A673 (cell line): Measurements from ENCODE around the gene C8A. TPM values are rescaled to one million over a fixed set of nuclear protein-coding genes. Genes with fewer than 3 reads are reported as not detected.

ENCODE experiments used
- BruUV-seq: library from RNA; stranded (reverse); fragments of 400-500 nt; replicated peaks from 2 replicates; lab custom pipeline; 2021; lab: Mats Ljungman, UMichigan
- CTCF ChIA-PET: fragments of 300-600 bp; sonication (Branson Sonifier 250); formaldehyde crosslinking; loops from one replicate; lab custom pipeline; 2022; ENCODE audit warnings: antibody characterized with exemption; lab: Charles Lee
- POLR2A ChIA-PET: fragments of 300-600 bp; sonication (Branson Sonifier 250); formaldehyde crosslinking; loops from one replicate; lab custom pipeline; 2022; ENCODE audit warnings: antibody characterized with exemption; ENCODE audit not compliant: low non-redundant PET; lab: Charles Lee
- DNase-seq: peaks from one replicate; pipeline ENCODE4 v3.0.0-alpha.2; 2015; ENCODE audit warnings: low spot score
- H3K27ac ChIP-seq: fragments of 200-600 bp; sonication (generic); 2 replicates; pipeline ENCODE4 v1.5.1; 2016; ENCODE audit warnings: mixed run types, low read depth, mild to moderate bottlenecking, mixed read lengths, antibody characterized with exemption, low read length; ENCODE audit not compliant: poor library complexity, severe bottlenecking
- H3K27me3 ChIP-seq: fragments of 200-600 bp; sonication (generic); replicated peaks from 2 replicates; pipeline ENCODE4 v1.6.1; 2017; ENCODE audit warnings: mixed run types, low read depth, mild to moderate bottlenecking, mixed read lengths, antibody characterized with exemption, low read length; ENCODE audit not compliant: insufficient read depth, poor library complexity
- H3K36me3 ChIP-seq: fragments of 200-600 bp; sonication (generic); 2 replicates; pipeline ENCODE4 v1.6.1; 2016; ENCODE audit warnings: mixed run types, mild to moderate bottlenecking, mixed read lengths, antibody characterized with exemption, low read length; ENCODE audit not compliant: insufficient read depth, poor library complexity, severe bottlenecking
- H3K4me1 ChIP-seq: fragments of 200-600 bp; sonication (generic); 2 replicates; pipeline ENCODE4 v1.6.1; 2017; ENCODE audit warnings: mixed run types, mild to moderate bottlenecking, mixed read lengths, antibody characterized with exemption, low read length; ENCODE audit not compliant: insufficient read depth, poor library complexity, severe bottlenecking
- H3K4me3 ChIP-seq: fragments of 200-600 bp; sonication (generic); 2 replicates; pipeline ENCODE4 v1.5.1; 2016; ENCODE audit warnings: low read depth, mixed run types, mild to moderate bottlenecking, mixed read lengths, low read length; ENCODE audit not compliant: poor library complexity, severe bottlenecking
- H3K9me3 ChIP-seq: fragments of 200-600 bp; sonication (generic); 2 replicates; pipeline ENCODE4 v1.6.1; 2016; ENCODE audit warnings: mixed run types, low read depth, mild to moderate bottlenecking, mixed read lengths, antibody characterized with exemption, low read length; ENCODE audit not compliant: poor library complexity, severe bottlenecking
- EZH2 ChIP-seq: fragments of 200-600 bp; sonication (generic); IDR thresholded peaks from 2 replicates; pipeline ENCODE4 v1.6.1; 2017; ENCODE audit warnings: borderline replicate concordance, low read depth, mild to moderate bottlenecking, mixed read lengths, antibody characterized with exemption, low read length; ENCODE audit not compliant: poor library complexity, severe bottlenecking
- intact Hi-C: fragments of 100-400 bp; cut with micrococcal nuclease; formaldehyde crosslinking; loops from one replicate; pipeline ENCODE4 v1.10.0; 2022; ENCODE audit not compliant: unreplicated experiment
- total RNA-seq: library from RNA; stranded (reverse); gene quantifications from 2 replicates; pipeline ENCODE4 v1.2.3, GENCODE V29; 2021
- TF ChIP-seq, protein P1 (sequence below): fragments of 300-800, 200-600 bp; sonication (generic); conservative IDR thresholded peaks from 2 replicates; pipeline ENCODE4 v1.5.1; 2017; ENCODE audit warnings: low read depth, mild to moderate bottlenecking, antibody characterized with exemption, low read length, moderate library complexity, mixed read lengths

C8A gene
- total RNA-seq, 1 experiment from 2014 or later, result not detected

DNA sequence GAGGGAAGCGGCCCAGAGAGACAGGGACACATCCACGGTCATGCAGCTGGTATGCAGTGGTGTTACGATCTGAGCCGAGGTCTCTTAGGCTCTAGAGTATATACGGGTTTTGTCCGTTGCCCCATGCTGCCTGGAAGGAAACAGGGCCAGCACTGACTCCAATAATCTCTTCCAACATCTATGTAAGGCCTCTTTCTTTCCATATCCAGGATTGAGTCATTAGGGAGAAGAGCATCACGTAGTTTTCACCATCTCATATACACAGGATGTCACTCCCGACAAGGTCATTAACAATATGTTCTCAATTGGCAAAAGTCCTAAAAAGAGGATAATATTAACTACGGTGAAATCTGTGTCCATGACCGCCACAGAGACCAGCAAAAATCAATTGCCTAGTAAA is 106.8 kb downstream of the C8A start:
- no peaks in the 10 kb centered on the region for H3K27me3 ChIP-seq
- CTCF ChIA-PET, result no interaction called here

GRCh38 chr1:56963667-56964066 is 109.1 kb downstream of the C8A start:
- no peak for DNase-seq
- Histone ChIP-seq H3K4me1 (peaks cover 5% of the 10 kb centered on the region), H3K27ac (no peak overlapping the region), H3K36me3 (no peaks in the 10 kb centered on the region), H3K4me3 (no peak overlapping the region), H3K9me3 (no peaks in the 10 kb centered on the region), H3K27me3 (no peaks in the 10 kb centered on the region)
- POLR2A ChIA-PET, result no interaction called here
- intact Hi-C loops, result no loop called here
- no TSS peak for BruUV-seq
- TF ChIP-seq EZH2, result no peak
- TF ChIP-seq, protein P1, sequence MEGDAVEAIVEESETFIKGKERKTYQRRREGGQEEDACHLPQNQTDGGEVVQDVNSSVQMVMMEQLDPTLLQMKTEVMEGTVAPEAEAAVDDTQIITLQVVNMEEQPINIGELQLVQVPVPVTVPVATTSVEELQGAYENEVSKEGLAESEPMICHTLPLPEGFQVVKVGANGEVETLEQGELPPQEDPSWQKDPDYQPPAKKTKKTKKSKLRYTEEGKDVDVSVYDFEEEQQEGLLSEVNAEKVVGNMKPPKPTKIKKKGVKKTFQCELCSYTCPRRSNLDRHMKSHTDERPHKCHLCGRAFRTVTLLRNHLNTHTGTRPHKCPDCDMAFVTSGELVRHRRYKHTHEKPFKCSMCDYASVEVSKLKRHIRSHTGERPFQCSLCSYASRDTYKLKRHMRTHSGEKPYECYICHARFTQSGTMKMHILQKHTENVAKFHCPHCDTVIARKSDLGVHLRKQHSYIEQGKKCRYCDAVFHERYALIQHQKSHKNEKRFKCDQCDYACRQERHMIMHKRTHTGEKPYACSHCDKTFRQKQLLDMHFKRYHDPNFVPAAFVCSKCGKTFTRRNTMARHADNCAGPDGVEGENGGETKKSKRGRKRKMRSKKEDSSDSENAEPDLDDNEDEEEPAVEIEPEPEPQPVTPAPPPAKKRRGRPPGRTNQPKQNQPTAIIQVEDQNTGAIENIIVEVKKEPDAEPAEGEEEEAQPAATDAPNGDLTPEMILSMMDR, result no peak
- CTCF ChIA-PET, result no interaction called here

More for the DNA sequence above, 106.8 kb downstream of the C8A start:
- no TSS peak for BruUV-seq
- Histone ChIP-seq H3K9me3 (no peaks in the 10 kb centered on the region), H3K36me3 (no peaks in the 10 kb centered on the region), H3K4me3 (no peak overlapping the region), H3K27ac (no peak overlapping the region), H3K4me1 (peaks cover 5% of the 10 kb centered on the region)
- no peak for DNase-seq
- POLR2A ChIA-PET, result no interaction called here
- intact Hi-C loops, result no loop called here
- TF ChIP-seq, protein P1, result no peak
- TF ChIP-seq EZH2, result no peak

- ChIA-PET CTCF (no interaction called here), POLR2A (no interaction called here)
- Histone ChIP-seq H3K27me3 (no peaks in the 10 kb centered on the region), H3K27ac (no peak overlapping the region), H3K36me3 (no peaks in the 10 kb centered on the region), H3K4me1 (peaks cover 5% of the 10 kb centered on the region), H3K9me3 (no peaks in the 10 kb centered on the region), H3K4me3 (no peak overlapping the region)
- BruUV-seq, result no TSS peak
- no peak for TF ChIP-seq EZH2
- no peak for DNase-seq
- intact Hi-C loops, result no loop called here
Measured at GRCh38 chr1:56964349-56965017, 109.9 kb downstream of the C8A start.

DNA sequence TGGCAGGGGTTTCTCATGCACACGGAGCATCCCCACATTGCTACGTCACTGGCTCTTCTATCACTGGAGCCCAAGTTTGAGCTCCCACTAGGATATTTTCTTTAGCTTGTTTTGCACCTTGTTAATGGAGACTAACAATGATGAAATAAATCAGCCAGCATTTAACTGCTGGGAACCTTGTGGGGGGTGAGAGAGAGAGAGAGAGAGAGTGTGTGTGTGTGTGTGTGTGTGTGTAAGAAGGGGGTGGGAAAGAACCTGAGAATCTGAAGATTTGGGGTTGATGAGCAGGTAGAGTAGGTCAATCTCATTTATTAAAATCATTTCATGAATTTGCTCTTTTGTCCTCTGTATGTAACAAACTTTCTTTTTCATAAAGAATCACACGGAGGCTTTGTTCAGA is 110.6 kb downstream of the C8A start:
- Histone ChIP-seq H3K4me1 (peaks cover 5% of the 10 kb centered on the region), H3K27ac (no peak overlapping the region), H3K9me3 (no peaks in the 10 kb centered on the region), H3K36me3 (no peaks in the 10 kb centered on the region), H3K4me3 (no peak overlapping the region), H3K27me3 (no peaks in the 10 kb centered on the region)
- CTCF ChIA-PET, result no interaction called here
- DNase-seq, result no peak
- TF ChIP-seq, protein P1, result no peak
- TF ChIP-seq EZH2, result no peak
- BruUV-seq, result no TSS peak
- intact Hi-C loops, result no loop called here
- POLR2A ChIA-PET, result no interaction called here
